Tibial artery (tissue), 4 donors: ENCODE measurements around the gene COL25A1.
A peak's percentile ranks its signal among the peaks of the same experiment; 100 is the strongest.

ENCODE experiments used
- DNase-seq, 2 donors: peaks; one replicate each; pipeline ENCODE4 v3.0.0-alpha.2; 2019
- H3K27ac ChIP-seq, 2 donors: fragments of 200-600 bp; sonication (generic) in 1 of 2; 1 replicate in 1 of 2; 2 replicates in 1 of 2; pipeline ENCODE4 v1.5.1; 2018 to 2019; ENCODE audit warnings: mild to moderate bottlenecking in 1 of 2
- H3K27me3 ChIP-seq, 2 donors: fragments of 200-600 bp; sonication (generic) in 1 of 2; one replicate each; pipeline versions ENCODE4 v1.5.1 to v1.6.0; 2016 to 2019
- H3K36me3 ChIP-seq, 3 donors: fragments of 200-600 bp; sonication (generic) in 2 of 3; one replicate each; pipeline ENCODE4 v1.5.1; 2016 to 2019; ENCODE audit warnings: mild to moderate bottlenecking in 2 of 3
- H3K4me1 ChIP-seq, 4 donors: fragments of 200-600 bp; sonication (generic) in 2 of 4; 1 replicate in 3 of 4; 2 replicates in 1 of 4; pipeline ENCODE4 v1.5.1; 2016 to 2019
- H3K4me3 ChIP-seq, 2 donors: fragments of 200-600 bp; sonication (generic) in 1 of 2; 1 replicate in 1 of 2; 2 replicates in 1 of 2; pipeline ENCODE4 v1.5.1; 2018 to 2019; ENCODE audit warnings: mild to moderate bottlenecking in 2 of 2
- H3K9me3 ChIP-seq, 3 donors: fragments of 200-600 bp; sonication (generic) in 1 of 3; one replicate each; pipeline ENCODE4 v1.5.1; 2016 to 2019
- CTCF ChIP-seq, 2 experiments: fragments of 200-600 bp in 1 of 2; fragments of 450-650 bp in 1 of 2; IDR thresholded peaks; one replicate each; pipeline ENCODE4 v1.5.1; 2017 to 2019; ENCODE audit warnings: antibody characterized with exemption in 2 of 2, mild to moderate bottlenecking in 1 of 2, moderate library complexity in 1 of 2
- intact Hi-C: fragments of 100-400 bp; cut with DNase I; formaldehyde crosslinking; loops from one replicate; pipeline ENCODE4 v1.15.0; 2023; ENCODE audit warnings: low total_unique reads

COL25A1 gene

GRCh38 chr4:108762559-108763225 is 539.8 kb downstream of the COL25A1 start, which contains the start of gene ETNPPL:
Gene ETNPPL, minus strand, starts transcription at chr4:108763053. Its CDS starts 155 bp downstream, at chr4:108762898.
- Histone ChIP-seq H3K27ac (no peak within 1 kb of the TSS), H3K4me1 (peaks cover 0 to 16% (median 8%) of the 10 kb centered on the region in 4 donors), H3K4me3 (peak within 1 kb of the TSS; percentile 45 to 49), H3K27me3 (peaks cover 0 to 17% of the 10 kb centered on the region in 2 donors), H3K36me3 (no peaks in the 10 kb centered on the region), H3K9me3 (peaks cover 0 to 4% (median 0%) of the 10 kb centered on the region in 3 donors)
- no peak for TF ChIP-seq CTCF (IDR thresholded peaks at IDR 0.05)
- DNase-seq, result no peak
- intact Hi-C loops, result no loop called here
